Kidney (tissue), 14 donors: ENCODE measurements around the gene CAVIN1. TPM values are rescaled to one million over a fixed set of nuclear protein-coding genes. Genes with fewer than 3 reads are reported as not detected.
"Not testable (repeated sequence)": the region's sequence is repeated elsewhere in the genome, so short reads cannot be mapped to it uniquely, and the experiment has no call there.

ENCODE experiments used
- DNase-seq, 5 donors: peaks; one replicate each; pipeline ENCODE4 v3.0.0-alpha.2; 2013 to 2020
- FAIRE-seq: peaks from 2 replicates; lab custom pipeline; 2012; peaks lifted over from hg19 to GRCh38; lab: Jason Lieb, UNC
- H3K27ac ChIP-seq, 2 donors: one replicate each; pipeline ENCODE4 v1.7.0; 2013; ENCODE audit warnings: low read depth in 2 of 2, low read length in 2 of 2, inconsistent platforms in 1 of 2
- H3K27me3 ChIP-seq: one replicate; pipeline ENCODE4 v1.7.1; 2013; ENCODE audit warnings: low read length, inconsistent platforms; ENCODE audit not compliant: control insufficient read depth, insufficient read depth
- H3K36me3 ChIP-seq, 3 donors: one replicate each; pipeline versions ENCODE4 v1.7.0 to v1.7.1; 2013; ENCODE audit warnings: low read length in 3 of 3, control low read depth in 1 of 3, inconsistent platforms in 1 of 3; ENCODE audit not compliant: insufficient read depth in 3 of 3, control insufficient read depth in 2 of 3
- H3K4me1 ChIP-seq, 3 donors: one replicate each; pipeline versions ENCODE4 v1.7.0 to v1.7.1; 2013; ENCODE audit warnings: low read length in 3 of 3, inconsistent platforms in 1 of 3, low read depth in 1 of 3; ENCODE audit not compliant: control insufficient read depth in 2 of 3, insufficient read depth in 2 of 3
- H3K4me3 ChIP-seq, 3 donors: one replicate each; pipeline versions ENCODE4 v1.7.0 to v1.8.1; 2013; ENCODE audit warnings: low read length in 3 of 3, control low read depth in 1 of 3, inconsistent platforms in 1 of 3
- H3K9ac ChIP-seq, 3 donors: one replicate each; pipeline versions ENCODE4 v1.7.0 to v1.7.1; 2013; ENCODE audit warnings: low read length in 3 of 3, control low read depth in 1 of 3, inconsistent platforms in 1 of 3
- H3K9me3 ChIP-seq, 3 donors: one replicate each; pipeline versions ENCODE4 v1.7.0 to v1.7.1; 2013; ENCODE audit warnings: low read length in 3 of 3, control low read depth in 1 of 3, inconsistent platforms in 1 of 3; ENCODE audit not compliant: control insufficient read depth in 2 of 3, insufficient read depth in 1 of 3
- CTCF ChIP-seq: IDR thresholded peaks from 3 replicates; pipeline ENCODE4 v1.5.1; 2012; ENCODE audit warnings: mild to moderate bottlenecking, moderate library complexity, borderline replicate concordance; ENCODE audit not compliant: insufficient read depth; ENCODE audit errors: extremely low read depth
- intact Hi-C: fragments of 100-400 bp; cut with DNase I; formaldehyde crosslinking; loops from one replicate; pipeline ENCODE4 v1.11.1; 2022
- polyA plus RNA-seq: library from polyadenylated mRNA; stranded (reverse); fragments of 350-450 nt; fragmentation: Illumina TruSeq; extraction: RNeasy Lipid Tissue Mini Kit (QIAGEN cat#74804); gene quantifications from one replicate; pipeline ENCODE4 v1.2.3, GENCODE V29; 2014; ENCODE audit warnings: low read depth, low replicate concordance; ENCODE audit not compliant: insufficient read depth
- total RNA-seq: library from RNA; stranded (reverse); fragmentation: NEBNext Ultra II Directional; extraction: Animal tissue kit (Norgen Biotek cat#: 25700); gene quantifications from one replicate; pipeline ENCODE4 v1.2.1, GENCODE V29; 2021
- donor health status: control.
- donor health status: control.
- donor health status: control.
- donor health status: control.
- donor health status: control.
- donor health status: DM: yes; HTN: yes; CAD: no.
- donor health status: Normal renal cell carcinoma (clear cell type).

CAVIN1 gene
- total and polyA plus RNA-seq, 2 donors from 2014 or later = 67.1 to 204 TPM

GRCh38 chr17:42362245-42362961, 60.7 kb downstream of the CAVIN1 start:
- FAIRE-seq = no peak

GRCh38 chr17:42361781-42362186, 61.3 kb downstream of the CAVIN1 start:
- DNase-seq (peak in 1 of 5 donors; percentile 16), FAIRE-seq (no peak)
- H3K36me3 ChIP-seq = no peaks in the 10 kb centered on the region
- no peaks in the 10 kb centered on the region for H3K9me3 ChIP-seq
- H3K4me1 ChIP-seq = peaks cover 0 to 27% (median 25%) of the 10 kb centered on the region in 3 donors
- TF ChIP-seq CTCF = no peak
- H3K27me3 ChIP-seq = no peaks in the 10 kb centered on the region
- no peak overlapping the region for H3K4me3 ChIP-seq
- intact Hi-C loops = no loop called here
- peak overlapping the region in 1 of 2 donors; percentile 68 for H3K27ac ChIP-seq
- no peak overlapping the region for H3K9ac ChIP-seq

More at GRCh38 chr17:42362245-42362961, 60.7 kb downstream of the CAVIN1 start:
- Histone ChIP-seq H3K9me3 (no peaks in the 10 kb centered on the region), H3K27me3 (no peaks in the 10 kb centered on the region), H3K4me1 (peaks cover 0 to 29% (median 25%) of the 10 kb centered on the region in 3 donors), H3K9ac (peak overlapping the region in 1 of 3 donors; percentile 2), H3K27ac (peak overlapping the region; percentile 68), H3K4me3 (peak overlapping the region in 2 of 3 donors; percentile 7 to 23), H3K36me3 (no peaks in the 10 kb centered on the region)
- intact Hi-C loops = no loop called here
- TF ChIP-seq CTCF = no peak
- DNase-seq = no peak

GRCh38 chr17:42360388-42360787, 62.7 kb downstream of the CAVIN1 start:
- H3K27me3 ChIP-seq, H3K36me3 ChIP-seq, FAIRE-seq, intact Hi-C loops, H3K4me3 ChIP-seq, H3K9ac ChIP-seq, H3K9me3 ChIP-seq, DNase-seq: not testable (repeated sequence)
- Histone ChIP-seq H3K4me1 (peaks cover 0 to 25% (median 24%) of the 10 kb centered on the region in 3 donors), H3K27ac (peak overlapping the region in 1 of 2 donors; percentile 13)

GRCh38 chr17:42359133-42359532, 63.9 kb downstream of the CAVIN1 start:
- DNase-seq = no peak
- no peak for TF ChIP-seq CTCF
- H3K27ac ChIP-seq = no peak overlapping the region
- no peaks in the 10 kb centered on the region for H3K36me3 ChIP-seq
- intact Hi-C loops = no loop called here
- H3K4me3 ChIP-seq = no peak overlapping the region
- H3K27me3 ChIP-seq = no peaks in the 10 kb centered on the region
- H3K9me3 ChIP-seq = no peaks in the 10 kb centered on the region
- no peak for FAIRE-seq
- H3K9ac ChIP-seq = no peak overlapping the region
- peaks cover 0 to 27% (median 25%) of the 10 kb centered on the region in 3 donors for H3K4me1 ChIP-seq
